B cell (primary cell): Measurements from ENCODE around the gene PPP1R14B. TPM values are rescaled to one million over a fixed set of nuclear protein-coding genes. Genes with fewer than 3 reads are reported as not detected.

Source experiments
- ATAC-seq: fragments of 200-7000 bp; cut with Tn5 transposase; one replicate; pipeline ENCODE4 v1.10.0; 2021; ENCODE audit warnings: low read depth, mild to moderate bottlenecking, moderate number of reproducible peaks, moderate library complexity
- CTCF ChIA-PET: fragments of 350-600 bp; sonication (Branson Sonifier 250); formaldehyde crosslinking; loops from one replicate; lab custom pipeline; 2021; ENCODE audit warnings: antibody characterized with exemption, inconsistent platforms; lab: Charles Lee
- POLR2A ChIA-PET: fragments of 350-600 bp; sonication (Branson Sonifier 250); formaldehyde crosslinking; loops from one replicate; lab custom pipeline; 2021; ENCODE audit warnings: antibody characterized with exemption; lab: Charles Lee
- DNase-seq: peaks from one replicate; pipeline ENCODE4 v3.0.0; 2013
- H2AFZ ChIP-seq: 2 replicates; pipeline ENCODE4 v1.6.1; 2012; ENCODE audit warnings: mild to moderate bottlenecking, low read depth, low read length; ENCODE audit not compliant: insufficient read depth, poor library complexity, severe bottlenecking
- H3K27ac ChIP-seq, 2 donors: 1 replicate in 1 of 2; 2 replicates in 1 of 2; pipeline ENCODE4 v1.5.1; 2012 to 2013; ENCODE audit warnings: low read length in 2 of 2, mild to moderate bottlenecking in 2 of 2, moderate library complexity in 1 of 2
- H3K27me3 ChIP-seq, 4 experiments: fragments of 200-600 bp in 1 of 4; sonication (generic) in 1 of 4; replicated peaks in 1 of 4; 1 replicate in 2 of 4; 2 replicates in 2 of 4; pipeline versions ENCODE4 v1.6.1 to v1.7.0; 2013 to 2016; ENCODE audit warnings: low read length in 3 of 4, mild to moderate bottlenecking in 2 of 4, mixed read lengths in 1 of 4, moderate library complexity in 1 of 4; ENCODE audit not compliant: insufficient read depth in 4 of 4, control insufficient read depth in 3 of 4; ENCODE audit errors: control extremely low read depth in 1 of 4
- H3K36me3 ChIP-seq, 2 experiments: replicated peaks in 1 of 2; 1 replicate in 1 of 2; 2 replicates in 1 of 2; pipeline versions ENCODE4 v1.6.1 to v1.7.1; 2013; ENCODE audit warnings: low read length in 1 of 2; ENCODE audit not compliant: insufficient read depth in 2 of 2, control insufficient read depth in 1 of 2; ENCODE audit errors: control extremely low read depth in 1 of 2, extremely low read depth in 1 of 2
- H3K4me1 ChIP-seq, 2 donors: fragments of 200-600 bp in 1 of 2; sonication (generic) in 1 of 2; 1 replicate in 1 of 2; 2 replicates in 1 of 2; pipeline versions ENCODE4 v1.5.1 to v1.6.1; 2013 to 2017; ENCODE audit warnings: low read length in 2 of 2; ENCODE audit not compliant: control insufficient read depth in 2 of 2, insufficient read depth in 2 of 2
- H3K4me2 ChIP-seq: replicated peaks from 2 replicates; pipeline ENCODE3; 2012; ENCODE audit warnings: mild to moderate bottlenecking, low read depth, low read length; ENCODE audit not compliant: poor library complexity, severe bottlenecking
- H3K4me3 ChIP-seq, 5 experiments: fragments of 200-600 bp in 1 of 5; sonication (generic) in 1 of 5; 1 replicate in 3 of 5; 2 replicates in 2 of 5; pipeline versions ENCODE4 v1.5.1 to v1.7.0; 2011 to 2016; ENCODE audit warnings: low read length in 4 of 5, mild to moderate bottlenecking in 4 of 5, low read depth in 2 of 5, control low read depth in 1 of 5, moderate library complexity in 1 of 5; ENCODE audit not compliant: insufficient read depth in 1 of 5; ENCODE audit errors: control extremely low read depth in 1 of 5, extremely low read depth in 1 of 5
- H3K79me2 ChIP-seq: fragments of 200-600 bp; sonication (generic); one replicate; pipeline ENCODE4 v1.6.0; 2016; ENCODE audit warnings: low read length; ENCODE audit not compliant: control insufficient read depth, insufficient read depth
- H3K9ac ChIP-seq: fragments of 200-600 bp; sonication (generic); 2 replicates; pipeline ENCODE4 v1.6.1; 2017; ENCODE audit warnings: mild to moderate bottlenecking, low read length, moderate library complexity
- H3K9me3 ChIP-seq, 3 donors: one replicate each; pipeline versions ENCODE4 v1.6.1 to v1.7.1; 2013; ENCODE audit warnings: low read length in 2 of 3; ENCODE audit not compliant: control insufficient read depth in 2 of 3, insufficient read depth in 1 of 3; ENCODE audit errors: control extremely low read depth in 1 of 3
- H4K20me1 ChIP-seq: 2 replicates; pipeline ENCODE4 v1.6.0; 2012; ENCODE audit warnings: mild to moderate bottlenecking, low read length; ENCODE audit not compliant: insufficient read depth, control insufficient read depth, poor library complexity, severe bottlenecking
- H3K27ac Mint-ChIP-seq: one replicate; pipeline ENCODE4 v1.8.0; 2021; ENCODE audit warnings: mixed read lengths
- H3K27me3 Mint-ChIP-seq: one replicate; pipeline ENCODE4 v1.8.0; 2021; ENCODE audit warnings: mixed read lengths
- H3K4me1 Mint-ChIP-seq: one replicate; pipeline ENCODE4 v1.8.0; 2021; ENCODE audit warnings: mixed read lengths
- H3K4me3 Mint-ChIP-seq: one replicate; pipeline ENCODE4 v1.8.0; 2021; ENCODE audit warnings: mixed read lengths
- H3K9me3 Mint-ChIP-seq: one replicate; pipeline ENCODE4 v1.8.0; 2022; ENCODE audit warnings: mixed read lengths; ENCODE audit not compliant: insufficient read depth
- EZH2 ChIP-seq: IDR thresholded peaks from 2 replicates; pipeline ENCODE4 v1.6.1; 2012; ENCODE audit warnings: borderline replicate concordance, low read depth, mild to moderate bottlenecking, moderate library complexity, low read length; ENCODE audit not compliant: insufficient read depth, poor library complexity, severe bottlenecking
- WGBS: methylation state at CpG from one replicate; pipeline ENCODE4 v1.1.5; 2013; ENCODE audit warnings: missing lambda C conversion rate; ENCODE audit not compliant: insufficient coverage; 5-methylcytosine and 5-hydroxymethylcytosine counted together
- intact Hi-C: fragments of 100-400 bp; cut with micrococcal nuclease; formaldehyde crosslinking; loops from one replicate; pipeline ENCODE4 v1.10.0; 2022
- polyA plus RNA-seq: library from polyadenylated mRNA; depleted of rRNA; stranded (reverse); fragments of >200 nt; gene quantifications from 2 replicates; pipeline ENCODE4 v1.2.3, GENCODE V29; 2012
- total RNA-seq, 2 donors: library from RNA; stranded (reverse); fragments of 120-200 nt in 1 of 2; gene quantifications; 1 replicate in 1 of 2; 2 replicates in 1 of 2; pipeline versions ENCODE4 v1.2.3 to v1.2.4, GENCODE V29; 2013 to 2022
- TF ChIP-seq, protein P1 (sequence below): fragments of 200-600 bp; IDR thresholded peaks from one replicate; pipeline ENCODE4 v1.8.0; 2022; ENCODE audit warnings: antibody characterized with exemption, mild to moderate bottlenecking

PPP1R14B gene
- total and polyA plus RNA-seq, 2 donors (not counting 1 experiment from before 2014, with no cell fraction given): 41.2 to 51.0 TPM

DNA sequence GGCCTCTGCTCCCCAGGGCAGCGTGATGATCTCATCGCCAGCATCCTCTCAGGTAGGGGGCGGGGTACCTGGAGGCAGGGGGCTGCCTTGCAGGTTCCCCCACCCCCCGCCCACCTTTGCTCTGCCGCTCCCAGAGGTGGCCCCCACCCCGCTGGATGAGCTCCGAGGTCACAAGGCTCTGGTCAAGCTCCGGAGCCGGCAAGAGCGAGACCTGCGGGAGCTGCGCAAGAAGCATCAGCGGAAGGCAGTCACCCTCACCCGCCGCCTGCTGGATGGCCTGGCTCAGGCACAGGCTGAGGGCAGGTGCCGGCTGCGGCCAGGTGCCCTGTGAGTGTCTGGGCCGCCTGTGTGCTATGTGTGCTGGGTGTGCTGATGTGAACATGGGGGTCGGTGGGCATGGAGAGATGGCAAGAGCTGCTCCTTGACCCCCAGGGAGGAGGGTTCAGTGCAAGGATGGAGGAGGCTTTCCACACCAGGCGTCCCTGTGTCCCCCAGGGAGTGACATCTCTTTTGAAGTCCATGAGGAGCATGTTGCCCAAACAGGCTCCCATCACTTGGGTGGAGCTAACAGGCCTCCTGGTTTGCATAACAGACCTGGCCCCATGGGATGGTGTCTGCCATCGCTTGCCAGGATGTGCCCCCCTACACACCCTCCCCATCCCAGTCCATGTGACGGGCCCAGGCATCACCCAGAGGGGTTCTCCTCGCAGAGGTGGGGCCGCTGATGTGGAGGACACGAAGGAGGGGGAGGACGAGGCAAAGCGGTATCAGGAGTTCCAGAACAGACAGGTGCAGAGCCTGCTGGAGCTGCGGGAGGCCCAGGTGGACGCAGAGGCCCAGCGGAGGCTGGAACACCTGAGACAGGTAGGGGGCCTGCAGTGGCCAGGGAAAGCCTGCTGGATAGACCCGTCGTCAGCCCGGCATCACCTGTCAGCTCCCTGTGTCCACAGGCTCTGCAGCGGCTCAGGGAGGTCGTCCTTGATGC lies 18.7 kb upstream of the PPP1R14B start:
- Mint-ChIP-seq H3K9me3 (no peaks in the 10 kb centered on the region), H3K27me3 (no peaks in the 10 kb centered on the region), H3K27ac (no peak overlapping the region), H3K4me3 (no peak overlapping the region), H3K4me1 (peaks cover 15% of the 10 kb centered on the region)
- Histone ChIP-seq H3K9me3 (peaks cover 0 to 3% (median 0%) of the 10 kb centered on the region in 3 donors), H3K36me3 (no peaks in the 10 kb centered on the region), H3K4me1 (peaks cover 9 to 17% of the 10 kb centered on the region in 2 donors), H3K27me3 (no peaks in the 10 kb centered on the region), H3K27ac (no peak overlapping the region), H3K4me2 (no peak overlapping the region), H3K9ac (no peak overlapping the region), H3K4me3 (no peak overlapping the region), H3K79me2 (no peaks in the 10 kb centered on the region), H4K20me1 (no peaks in the 10 kb centered on the region), H2AFZ (no peak overlapping the region)
- 83% methylated on average over 35 of the region's 35 CpGs for WGBS
- ChIA-PET CTCF (interaction anchor here (1.0 kb wide), 1 partner anchor 14 kb away, joined by 3 read pairs; the partner anchor contains the start of gene PLCB3), POLR2A (interaction anchor here (1.5 kb wide), 1 partner anchor 60 kb away, joined by 5 read pairs; the partner anchor contains the start of gene FERMT3)
- intact Hi-C loops: no loop called here
- ATAC-seq (no peak), DNase-seq (no peak)
- TF ChIP-seq, protein P1, sequence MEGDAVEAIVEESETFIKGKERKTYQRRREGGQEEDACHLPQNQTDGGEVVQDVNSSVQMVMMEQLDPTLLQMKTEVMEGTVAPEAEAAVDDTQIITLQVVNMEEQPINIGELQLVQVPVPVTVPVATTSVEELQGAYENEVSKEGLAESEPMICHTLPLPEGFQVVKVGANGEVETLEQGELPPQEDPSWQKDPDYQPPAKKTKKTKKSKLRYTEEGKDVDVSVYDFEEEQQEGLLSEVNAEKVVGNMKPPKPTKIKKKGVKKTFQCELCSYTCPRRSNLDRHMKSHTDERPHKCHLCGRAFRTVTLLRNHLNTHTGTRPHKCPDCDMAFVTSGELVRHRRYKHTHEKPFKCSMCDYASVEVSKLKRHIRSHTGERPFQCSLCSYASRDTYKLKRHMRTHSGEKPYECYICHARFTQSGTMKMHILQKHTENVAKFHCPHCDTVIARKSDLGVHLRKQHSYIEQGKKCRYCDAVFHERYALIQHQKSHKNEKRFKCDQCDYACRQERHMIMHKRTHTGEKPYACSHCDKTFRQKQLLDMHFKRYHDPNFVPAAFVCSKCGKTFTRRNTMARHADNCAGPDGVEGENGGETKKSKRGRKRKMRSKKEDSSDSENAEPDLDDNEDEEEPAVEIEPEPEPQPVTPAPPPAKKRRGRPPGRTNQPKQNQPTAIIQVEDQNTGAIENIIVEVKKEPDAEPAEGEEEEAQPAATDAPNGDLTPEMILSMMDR: no peak
- no peak for TF ChIP-seq EZH2
